Skeletal muscle cell (primary cell): ENCODE results near the gene ELMO1.
"Not testable (repeated sequence)": the region's sequence is repeated elsewhere in the genome, so short reads cannot be mapped to it uniquely, and the experiment has no call there.

Experiments
- DNase-seq: peaks from one replicate; pipeline ENCODE4 v3.0.0-alpha.2; 2010; ENCODE audit warnings: low read depth
- H3K4me3 ChIP-seq: 2 replicates; pipeline ENCODE4 v1.5.1; 2011; ENCODE audit warnings: low read depth, mild to moderate bottlenecking, control low read depth, low read length, moderate library complexity

The ELMO1 gene

GRCh38 chr7:36986948-36987724, 461.5 kb downstream of the ELMO1 start:
- H3K4me3 ChIP-seq: no peak overlapping the region
- no peak for DNase-seq

GRCh38 chr7:36986511-36986933, 462.1 kb downstream of the ELMO1 start:
- no peak overlapping the region for H3K4me3 ChIP-seq
- no peak for DNase-seq

- DNase-seq: no peak
- H3K4me3 ChIP-seq: no peak overlapping the region
Measured at GRCh38 chr7:36985866-36986400, 462.7 kb downstream of the ELMO1 start.

- no peak overlapping the region for H3K4me3 ChIP-seq
- DNase-seq: no peak
Measured at GRCh38 chr7:36985316-36985715, 463.3 kb downstream of the ELMO1 start.

- no peak for DNase-seq
- no peak overlapping the region for H3K4me3 ChIP-seq
Measured at GRCh38 chr7:36984710-36985312, 463.9 kb downstream of the ELMO1 start.

- no peak overlapping the region for H3K4me3 ChIP-seq
- no peak for DNase-seq
Measured at GRCh38 chr7:36984041-36984521, 464.6 kb downstream of the ELMO1 start.

GRCh38 chr7:36982766-36983165, 465.9 kb downstream of the ELMO1 start:
- DNase-seq: no peak
- no peak overlapping the region for H3K4me3 ChIP-seq

GRCh38 chr7:36979810-36980248, 468.8 kb downstream of the ELMO1 start:
- no peak for DNase-seq
- no peak overlapping the region for H3K4me3 ChIP-seq

- no peak for DNase-seq
- no peak overlapping the region for H3K4me3 ChIP-seq
Measured at GRCh38 chr7:36978461-36978860, 470.2 kb downstream of the ELMO1 start.

GRCh38 chr7:36977878-36978277, 470.8 kb downstream of the ELMO1 start:
- DNase-seq: no peak
- H3K4me3 ChIP-seq: no peak overlapping the region

- not testable (repeated sequence) for H3K4me3 ChIP-seq, DNase-seq
Measured at GRCh38 chr7:36973534-36973933, 475.1 kb downstream of the ELMO1 start.

- H3K4me3 ChIP-seq: no peak overlapping the region
- DNase-seq: no peak
Measured at GRCh38 chr7:36972140-36972518, 476.5 kb downstream of the ELMO1 start.

- no peak for DNase-seq
- H3K4me3 ChIP-seq: no peak overlapping the region
Measured at GRCh38 chr7:36971515-36972139, 477.0 kb downstream of the ELMO1 start.

GRCh38 chr7:36970551-36971514, 477.8 kb downstream of the ELMO1 start:
- no peak for DNase-seq
- no peak overlapping the region for H3K4me3 ChIP-seq

- DNase-seq: no peak
- no peak overlapping the region for H3K4me3 ChIP-seq
Measured at GRCh38 chr7:36969376-36969775, 479.3 kb downstream of the ELMO1 start.

GRCh38 chr7:36967387-36967786, 481.3 kb downstream of the ELMO1 start:
- peak; percentile 19 for DNase-seq
- H3K4me3 ChIP-seq: no peak overlapping the region

GRCh38 chr7:36966636-36967035, 482.0 kb downstream of the ELMO1 start:
- no peak overlapping the region for H3K4me3 ChIP-seq
- no peak for DNase-seq

- DNase-seq: no peak
- no peak overlapping the region for H3K4me3 ChIP-seq
Measured at GRCh38 chr7:36966039-36966438, 482.6 kb downstream of the ELMO1 start.

GRCh38 chr7:36965625-36966024, 483.0 kb downstream of the ELMO1 start:
- no peak for DNase-seq
- no peak overlapping the region for H3K4me3 ChIP-seq
